Tibial nerve (tissue), 4 donors: Measurements from ENCODE around the gene LAMP5. TPM values are rescaled to one million over a fixed set of nuclear protein-coding genes. Genes with fewer than 3 reads are reported as not detected.

ENCODE experiments used
- DNase-seq, 2 donors: peaks; one replicate each; pipeline ENCODE4 v3.0.0-alpha.2; 2019; ENCODE audit warnings: low spot score in 2 of 2
- H3K27ac ChIP-seq, 4 donors: fragments of 200-600 bp; sonication (generic) in 3 of 4; one replicate each; pipeline ENCODE4 v1.5.1; 2017 to 2019; ENCODE audit warnings: mild to moderate bottlenecking in 1 of 4
- H3K27me3 ChIP-seq, 2 donors: fragments of 200-600 bp; sonication (generic) in 1 of 2; one replicate each; pipeline versions ENCODE4 v1.5.1 to v1.6.0; 2017 to 2019
- H3K36me3 ChIP-seq, 3 donors: fragments of 200-600 bp; sonication (generic); one replicate each; pipeline ENCODE4 v1.5.1; 2018 to 2019
- H3K4me1 ChIP-seq, 4 donors: fragments of 200-600 bp; sonication (generic) in 3 of 4; one replicate each; pipeline ENCODE4 v1.5.1; 2017 to 2019
- H3K4me3 ChIP-seq, 4 donors: fragments of 200-600 bp; sonication (generic) in 3 of 4; one replicate each; pipeline ENCODE4 v1.5.1; 2017 to 2019; ENCODE audit warnings: mild to moderate bottlenecking in 1 of 4, moderate library complexity in 1 of 4
- H3K9me3 ChIP-seq, 4 donors: fragments of 200-600 bp; sonication (generic) in 3 of 4; one replicate each; pipeline ENCODE4 v1.5.1; 2017 to 2019
- CTCF ChIP-seq, 5 experiments: fragments of 200-600 bp in 3 of 5; fragments of 450-650 bp in 2 of 5; sonication (generic) in 3 of 5; IDR thresholded peaks; one replicate each; pipeline ENCODE4 v1.5.1; 2016 to 2019; ENCODE audit warnings: antibody characterized with exemption in 5 of 5, mild to moderate bottlenecking in 3 of 5, moderate library complexity in 2 of 5
- EP300 ChIP-seq, 2 donors: sonication (generic); formaldehyde crosslinking; IDR thresholded peaks; one replicate each; pipeline ENCODE4 v1.6.1; 2017; ENCODE audit warnings: antibody characterized with exemption in 2 of 2, mild to moderate bottlenecking in 1 of 2
- POLR2A ChIP-seq, 2 donors: fragments of 450-650 bp; IDR thresholded peaks; one replicate each; pipeline ENCODE4 v1.6.1; 2017; ENCODE audit warnings: antibody characterized with exemption in 2 of 2, mild to moderate bottlenecking in 2 of 2, moderate library complexity in 2 of 2
- WGBS, 2 donors: methylation state at CpG; one replicate each; pipeline ENCODE4 v1.1.5; 2018; 5-methylcytosine and 5-hydroxymethylcytosine counted together
- total RNA-seq, 4 donors: library from RNA; depleted of rRNA; stranded (reverse); fragments of >200 nt; gene quantifications; one replicate each; pipeline ENCODE4 v1.1.0, GENCODE V29; 2016

Gene LAMP5
- total RNA-seq, 4 donors from 2014 or later = 0.21 to 0.59 (median 0.44) TPM; not detected in 1

DNA sequence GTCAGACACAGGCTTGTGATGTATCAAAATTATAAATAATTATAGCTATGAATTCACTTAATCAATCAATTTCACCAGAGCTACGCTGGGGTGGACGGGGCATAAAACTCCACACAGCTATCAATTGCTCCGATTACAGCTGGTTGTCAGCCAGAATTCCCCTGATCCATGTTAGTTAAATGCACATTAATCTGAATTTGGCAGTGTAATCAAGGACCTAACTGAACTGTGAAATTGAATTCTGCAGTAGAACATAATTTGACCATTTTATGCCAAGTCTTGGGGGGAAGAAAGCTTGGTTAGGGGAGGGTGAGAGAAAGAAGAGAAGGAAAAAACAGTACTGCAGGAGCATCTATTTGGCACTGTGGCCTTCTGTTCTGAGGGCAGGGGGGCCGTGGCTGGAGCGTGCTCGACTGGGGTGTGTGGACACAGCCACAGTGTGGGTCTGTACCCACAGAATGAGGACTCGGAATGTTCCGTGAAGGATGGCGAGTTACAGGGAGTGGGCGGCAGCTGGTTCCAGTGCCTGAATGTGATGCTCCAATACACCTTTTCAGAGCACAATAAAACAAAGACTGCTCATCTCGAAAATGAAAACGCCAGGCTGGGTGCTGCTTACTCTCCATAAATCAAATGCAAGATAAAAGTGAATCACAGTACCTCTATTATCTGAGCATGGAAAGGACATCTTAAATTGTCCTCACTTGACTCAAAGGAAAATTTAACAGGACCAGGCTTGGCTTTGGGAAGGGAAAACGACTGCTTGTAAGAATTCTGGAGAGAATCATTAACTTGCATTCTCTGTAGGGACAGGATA lies 59.2 kb downstream of the LAMP5 start:
- H3K4me1 ChIP-seq = no peaks in the 10 kb centered on the region
- H3K27me3 ChIP-seq = no peaks in the 10 kb centered on the region
- no peaks in the 10 kb centered on the region for H3K36me3 ChIP-seq
- H3K27ac ChIP-seq = no peak overlapping the region
- no peak for DNase-seq
- TF ChIP-seq CTCF (IDR thresholded peaks at IDR 0.05) (no peak), POLR2A (IDR thresholded peaks at IDR 0.05) (no peak), EP300 (IDR thresholded peaks at IDR 0.05) (no peak)
- no peak overlapping the region for H3K4me3 ChIP-seq
- H3K9me3 ChIP-seq = no peaks in the 10 kb centered on the region
- WGBS, 2 donors = 37 to 46% methylated on average over 13 of the region's 13 CpGs

- no peak for DNase-seq
- no peaks in the 10 kb centered on the region for H3K36me3 ChIP-seq
- H3K4me3 ChIP-seq = no peak overlapping the region
- H3K4me1 ChIP-seq = no peaks in the 10 kb centered on the region
- no peak overlapping the region for H3K27ac ChIP-seq
- WGBS, 2 donors = 82 to 87% methylated on average over 7 of the region's 7 CpGs
- TF ChIP-seq POLR2A (IDR thresholded peaks at IDR 0.05) (no peak), EP300 (IDR thresholded peaks at IDR 0.05) (no peak), CTCF (IDR thresholded peaks at IDR 0.05) (no peak)
- no peaks in the 10 kb centered on the region for H3K27me3 ChIP-seq
- no peaks in the 10 kb centered on the region for H3K9me3 ChIP-seq
Measured at GRCh38 chr20:9574181-9574580, 59.8 kb downstream of the LAMP5 start.

DNA sequence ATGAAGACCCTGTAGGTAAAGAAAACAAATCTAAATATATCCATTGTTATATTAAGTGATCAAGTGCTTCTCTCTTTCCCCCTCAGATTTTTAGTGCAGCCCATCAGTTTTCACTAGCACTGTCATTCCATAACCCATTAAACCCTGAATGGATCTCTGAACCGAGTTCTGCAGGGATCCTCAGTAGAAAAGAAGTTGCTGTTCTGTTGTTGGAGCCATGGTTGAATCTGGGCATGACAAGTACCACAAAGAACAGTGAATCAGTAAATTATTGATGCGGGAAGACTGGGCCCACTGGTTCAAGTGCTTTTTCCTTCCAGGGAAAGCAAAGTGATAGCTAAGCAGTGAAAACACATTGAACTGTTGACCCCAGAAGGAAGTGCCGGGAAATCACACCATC lies 60.4 kb downstream of the LAMP5 start:
- no peaks in the 10 kb centered on the region for H3K27me3 ChIP-seq
- no peak overlapping the region for H3K27ac ChIP-seq
- DNase-seq = no peak
- TF ChIP-seq CTCF (IDR thresholded peaks at IDR 0.05) = no peak
- no peak for TF ChIP-seq EP300 (IDR thresholded peaks at IDR 0.05)
- no peak for TF ChIP-seq POLR2A (IDR thresholded peaks at IDR 0.05)
- H3K9me3 ChIP-seq = no peaks in the 10 kb centered on the region
- WGBS, 2 donors = 83 to 84% methylated on average over 3 of the region's 3 CpGs
- H3K4me1 ChIP-seq = no peaks in the 10 kb centered on the region
- no peak overlapping the region for H3K4me3 ChIP-seq
- no peaks in the 10 kb centered on the region for H3K36me3 ChIP-seq

GRCh38 chr20:9575836-9576235 lies 61.4 kb downstream of the LAMP5 start:
- Histone ChIP-seq H3K9me3 (no peaks in the 10 kb centered on the region), H3K27ac (no peak overlapping the region), H3K4me1 (no peaks in the 10 kb centered on the region), H3K36me3 (no peaks in the 10 kb centered on the region), H3K27me3 (no peaks in the 10 kb centered on the region), H3K4me3 (no peak overlapping the region)
- 100% methylated on average over 1 of the region's 1 CpG for WGBS, 2 donors
- TF ChIP-seq CTCF (IDR thresholded peaks at IDR 0.05) = no peak
- no peak for TF ChIP-seq EP300 (IDR thresholded peaks at IDR 0.05)
- no peak for TF ChIP-seq POLR2A (IDR thresholded peaks at IDR 0.05)
- DNase-seq = no peak

GRCh38 chr20:9576695-9577094 lies 62.3 kb downstream of the LAMP5 start:
- TF ChIP-seq EP300 (IDR thresholded peaks at IDR 0.05) = no peak
- no peak for TF ChIP-seq CTCF (IDR thresholded peaks at IDR 0.05)
- TF ChIP-seq POLR2A (IDR thresholded peaks at IDR 0.05) = no peak
- Histone ChIP-seq H3K27me3 (no peaks in the 10 kb centered on the region), H3K27ac (no peak overlapping the region), H3K4me1 (no peaks in the 10 kb centered on the region), H3K9me3 (no peaks in the 10 kb centered on the region), H3K36me3 (no peaks in the 10 kb centered on the region), H3K4me3 (no peak overlapping the region)
- DNase-seq = no peak
- WGBS, 2 donors = 68 to 74% methylated on average over 4 of the region's 4 CpGs
